GM12878 (cell line): ENCODE data around the gene C12orf56. TPM values are rescaled to one million over a fixed set of nuclear protein-coding genes. Genes with fewer than 3 reads are reported as not detected.

ENCODE experiments used
- ATAC-seq: fragments of 200-7000 bp; cut with Tn5 transposase; 3 replicates; pipeline ENCODE4 v1.9.1; 2020; ENCODE audit warnings: mild to moderate bottlenecking, moderate library complexity
- BruUV-seq: library from RNA; stranded (reverse); fragments of 400-500 nt; replicated peaks from 2 replicates; lab custom pipeline; 2021; lab: Mats Ljungman, UMichigan
- CTCF ChIA-PET: fragments of 300-600 bp; sonication (Branson Sonifier 250); formaldehyde crosslinking; extraction: SDS; loops from one replicate; lab custom pipeline; 2021; ENCODE audit warnings: inconsistent platforms; lab: Yijun Ruan, JAX
- POLR2A ChIA-PET: fragments of 350-600 bp; formaldehyde crosslinking; extraction: SDS; loops from one replicate; lab custom pipeline; 2021; ENCODE audit warnings: inconsistent platforms; lab: Charles Lee
- RAD21 ChIA-PET: fragments of 300-600 bp; sonication (Branson Sonifier 250); formaldehyde crosslinking; loops from one replicate; lab custom pipeline; 2023; ENCODE audit warnings: antibody characterized with exemption; ENCODE audit not compliant: unreplicated experiment; lab: Charles Lee
- SMC1A ChIA-PET: fragments of 300-600 bp; sonication (Branson Sonifier 250); formaldehyde crosslinking; loops from one replicate; lab custom pipeline; 2023; ENCODE audit not compliant: unreplicated experiment, uncharacterized antibody; lab: Charles Lee
- DNase-seq: peaks from one replicate; pipeline ENCODE4 v3.0.0-alpha.2; 2011; ENCODE audit warnings: low read depth, low spot score
- FAIRE-seq: peaks from 3 replicates; lab custom pipeline; 2011; peaks lifted over from hg19 to GRCh38; lab: Jason Lieb, UNC
- H2AFZ ChIP-seq: 2 replicates; pipeline ENCODE4 v1.6.0; 2011; ENCODE audit warnings: low read depth, low read length, control low read depth; ENCODE audit not compliant: control insufficient read depth
- H3K27ac ChIP-seq: 2 replicates; pipeline ENCODE4 v1.5.1; 2011; ENCODE audit warnings: control low read depth; ENCODE audit not compliant: control insufficient read depth, insufficient read depth
- H3K27me3 ChIP-seq, 2 experiments: replicated peaks in 1 of 2; 2 replicates each; pipeline versions ENCODE4 v1.6.0 to v1.6.1; 2011; ENCODE audit warnings: low read length in 1 of 2; ENCODE audit not compliant: control insufficient read depth in 2 of 2, insufficient read depth in 2 of 2
- H3K36me3 ChIP-seq, 2 experiments: 2 replicates each; pipeline ENCODE4 v1.5.1; 2011; ENCODE audit warnings: low read length in 1 of 2; ENCODE audit not compliant: control insufficient read depth in 2 of 2, insufficient read depth in 2 of 2
- H3K4me1 ChIP-seq: 2 replicates; pipeline ENCODE4 v1.6.1; 2011; ENCODE audit warnings: mild to moderate bottlenecking, low read length, moderate library complexity, mixed read lengths; ENCODE audit not compliant: control insufficient read depth, insufficient read depth
- H3K4me2 ChIP-seq: 2 replicates; pipeline ENCODE4 v1.6.0; 2011; ENCODE audit warnings: control low read depth; ENCODE audit not compliant: control insufficient read depth, insufficient read depth
- H3K4me3 ChIP-seq: fragments of 200-600 bp; sonication (generic); 2 replicates; pipeline ENCODE4 v1.5.1; 2016
- H3K79me2 ChIP-seq: 2 replicates; pipeline ENCODE4 v1.6.0; 2011; ENCODE audit warnings: low read length; ENCODE audit not compliant: control insufficient read depth, insufficient read depth
- H3K9ac ChIP-seq: 2 replicates; pipeline ENCODE4 v1.8.0; 2011; ENCODE audit warnings: low read length, control low read depth, mixed read lengths; ENCODE audit not compliant: control insufficient read depth, insufficient read depth
- H3K9me3 ChIP-seq: replicated peaks from 3 replicates; pipeline ENCODE4 v1.5.1; 2011; ENCODE audit warnings: mild to moderate bottlenecking, low read length; ENCODE audit not compliant: control insufficient read depth, insufficient read depth
- H4K20me1 ChIP-seq: 2 replicates; pipeline ENCODE4 v1.6.0; 2011; ENCODE audit not compliant: control insufficient read depth, insufficient read depth
- HDAC6 ChIP-seq: fragments of 200-600 bp; sonication (generic); IDR thresholded peaks from one replicate; pipeline ENCODE4 v1.8.0; 2017; ENCODE audit warnings: antibody characterized with exemption; ENCODE audit not compliant: unreplicated experiment
- RAD21 ChIP-seq: IDR thresholded peaks from 2 replicates; pipeline ENCODE4 v1.6.1; 2011; ENCODE audit warnings: mild to moderate bottlenecking, low read depth, low read length, moderate library complexity; ENCODE audit not compliant: insufficient read depth
- RB1 ChIP-seq: fragments of 450-650 bp; formaldehyde crosslinking; IDR thresholded peaks from 2 replicates; pipeline ENCODE4 v1.6.1; 2017; ENCODE audit warnings: mild to moderate bottlenecking, borderline replicate concordance
- SMC3 ChIP-seq: IDR thresholded peaks from 2 replicates; pipeline ENCODE4 v1.6.1; 2011; ENCODE audit warnings: low read length, improper control_type of control experiment, borderline replicate concordance
- SPI1 ChIP-seq: IDR thresholded peaks from 2 replicates; pipeline ENCODE4 v1.6.1; 2011; ENCODE audit warnings: low read depth, mild to moderate bottlenecking, low read length, moderate library complexity, borderline replicate concordance; ENCODE audit not compliant: insufficient read depth
- YY1 ChIP-seq: IDR thresholded peaks from 2 replicates; pipeline ENCODE4 v1.6.1; 2011; ENCODE audit warnings: low read depth, mild to moderate bottlenecking, low read length
- WGBS: methylation state at CpG from one replicate; pipeline ENCODE4 v1.1.6; 2016; ENCODE audit warnings: low lambda C conversion rate; ENCODE audit not compliant: insufficient replicate concordance, insufficient coverage; ENCODE audit errors: missing lambda C conversion rate; 5-methylcytosine and 5-hydroxymethylcytosine counted together
- in situ Hi-C: fragments of 300-500 bp; cut with MboI; formaldehyde crosslinking; loops from 9 replicates; pipeline ENCODE4 v1.14.3; 2018; ENCODE audit warnings: mixed read lengths
- intact Hi-C: fragments of 100-400 bp; cut with micrococcal nuclease; formaldehyde crosslinking; loops from one replicate; pipeline ENCODE4 v1.14.2; 2022; ENCODE audit not compliant: unreplicated experiment
- polyA plus RNA-seq, 11 experiments: library from polyadenylated mRNA; depleted of rRNA in 4 of 11; unstranded in 6 of 11; stranded (reverse) in 5 of 11; fragments of >200 nt; fragmentation: Nextera tagmentation in 4 of 11; fragmentation: Illumina TruSeq in 1 of 11; extraction: Ambion mirVana in 4 of 11; extraction: Trizol in 1 of 11; gene quantifications; 1 replicate in 1 of 11; 2 replicates in 10 of 11; pipeline versions ENCODE4 v1.2.1 to v1.2.3, GENCODE V29; 2011 to 2016; ENCODE audit warnings: inconsistent platforms in 2 of 11, missing spikeins in 2 of 11, low read depth in 1 of 11
- total RNA-seq, 4 experiments: library from RNA; depleted of rRNA in 3 of 4; stranded (reverse); fragments of >200 nt in 3 of 4; fragmentation: Illumina TruSeq in 1 of 4; extraction: Trizol in 1 of 4; gene quantifications; 2 replicates each; pipeline versions ENCODE4 v1.2.1 to v1.2.3, GENCODE V29; 2013 to 2021
- TF ChIP-seq, protein P1 (sequence below): fragments of 450-650 bp; IDR thresholded peaks from 2 replicates; pipeline ENCODE4 v1.6.1; 2018; ENCODE audit warnings: mild to moderate bottlenecking, low read depth, moderate library complexity; ENCODE audit not compliant: partially characterized antibody
- TF ChIP-seq, protein P2 (sequence below), 3 experiments: IDR thresholded peaks in 2 of 3; conservative IDR thresholded peaks in 1 of 3; 2 replicates each; pipeline ENCODE4 v1.5.1; 2011; ENCODE audit warnings: low read depth in 3 of 3, low read length in 3 of 3, mild to moderate bottlenecking in 3 of 3, control low read depth in 2 of 3, moderate library complexity in 2 of 3, inconsistent platforms in 1 of 3, mixed read lengths in 1 of 3; ENCODE audit not compliant: control insufficient read depth in 2 of 3, insufficient read depth in 1 of 3; ENCODE audit errors: extremely low read depth in 1 of 3

Gene C12orf56
- total and polyA plus RNA-seq, 10 of the 15 experiments (the other 5 are each of a cell fraction or from before 2014, with no cell fraction given), result not detected

DNA sequence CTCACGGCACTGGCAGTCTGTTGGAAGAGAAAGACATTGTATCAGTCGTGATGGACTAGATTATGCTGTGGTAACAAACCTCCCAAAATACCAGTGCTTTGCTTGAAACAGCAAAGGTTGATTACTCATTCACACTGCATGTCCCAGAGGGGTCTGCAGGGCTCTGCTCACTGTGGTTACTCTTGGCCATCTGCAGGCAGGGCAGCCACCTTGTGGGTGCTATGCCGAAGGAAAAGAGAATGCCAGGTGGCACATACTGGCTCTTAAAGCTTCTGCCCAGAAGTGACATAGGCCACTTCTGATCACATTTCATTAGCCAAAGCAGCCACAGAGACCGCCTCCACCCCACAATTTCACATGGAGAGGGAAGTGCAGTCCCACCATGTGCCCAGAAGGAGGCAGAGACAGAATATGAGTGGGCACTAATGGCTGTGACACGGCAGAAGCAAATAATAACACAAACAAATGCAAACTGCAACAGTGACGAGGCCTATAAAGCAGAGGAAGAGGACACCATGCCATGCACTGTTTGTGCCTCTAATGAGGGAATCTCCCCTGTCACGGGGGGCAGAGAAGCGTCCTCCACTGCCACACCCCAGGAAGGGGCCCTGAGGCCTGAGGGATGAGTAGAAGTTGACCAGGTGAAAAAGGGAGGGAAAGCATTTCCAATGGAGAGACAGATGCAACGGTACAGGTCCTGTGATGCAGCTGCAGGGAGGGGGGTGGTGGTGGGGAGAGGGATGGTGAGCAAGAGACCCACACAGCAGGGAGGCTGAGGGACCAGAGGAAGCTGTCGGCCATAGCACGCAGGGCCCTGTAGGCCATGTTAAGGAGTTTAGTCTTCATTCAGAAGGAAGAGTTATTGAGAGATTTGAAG, 116.8 kb downstream of the C12orf56 start:
- ChIA-PET SMC1A (no interaction called here), RAD21 (no interaction called here), POLR2A (no interaction called here), CTCF (interaction anchor here (1.3 kb wide), 1 partner anchor 10 kb away, joined by 4 read pairs; no protein-coding TSS in a partner anchor)
- H3K79me2 ChIP-seq, result no peaks in the 10 kb centered on the region
- H3K4me1 ChIP-seq, result no peaks in the 10 kb centered on the region
- DNase-seq, result no peak
- H3K4me3 ChIP-seq, result no peak overlapping the region
- H3K9ac ChIP-seq, result no peak overlapping the region
- in situ Hi-C loops (loop anchor here (25.0 kb wide), 2 partner anchors 861 to 1161 kb away; no protein-coding TSS in a partner anchor), intact Hi-C loops (loop anchor here (5.0 kb wide), 1 partner anchor 119 kb away; the partner anchor contains the start of gene C12orf56)
- H3K27ac ChIP-seq, result no peak overlapping the region
- TF ChIP-seq, protein P1, sequence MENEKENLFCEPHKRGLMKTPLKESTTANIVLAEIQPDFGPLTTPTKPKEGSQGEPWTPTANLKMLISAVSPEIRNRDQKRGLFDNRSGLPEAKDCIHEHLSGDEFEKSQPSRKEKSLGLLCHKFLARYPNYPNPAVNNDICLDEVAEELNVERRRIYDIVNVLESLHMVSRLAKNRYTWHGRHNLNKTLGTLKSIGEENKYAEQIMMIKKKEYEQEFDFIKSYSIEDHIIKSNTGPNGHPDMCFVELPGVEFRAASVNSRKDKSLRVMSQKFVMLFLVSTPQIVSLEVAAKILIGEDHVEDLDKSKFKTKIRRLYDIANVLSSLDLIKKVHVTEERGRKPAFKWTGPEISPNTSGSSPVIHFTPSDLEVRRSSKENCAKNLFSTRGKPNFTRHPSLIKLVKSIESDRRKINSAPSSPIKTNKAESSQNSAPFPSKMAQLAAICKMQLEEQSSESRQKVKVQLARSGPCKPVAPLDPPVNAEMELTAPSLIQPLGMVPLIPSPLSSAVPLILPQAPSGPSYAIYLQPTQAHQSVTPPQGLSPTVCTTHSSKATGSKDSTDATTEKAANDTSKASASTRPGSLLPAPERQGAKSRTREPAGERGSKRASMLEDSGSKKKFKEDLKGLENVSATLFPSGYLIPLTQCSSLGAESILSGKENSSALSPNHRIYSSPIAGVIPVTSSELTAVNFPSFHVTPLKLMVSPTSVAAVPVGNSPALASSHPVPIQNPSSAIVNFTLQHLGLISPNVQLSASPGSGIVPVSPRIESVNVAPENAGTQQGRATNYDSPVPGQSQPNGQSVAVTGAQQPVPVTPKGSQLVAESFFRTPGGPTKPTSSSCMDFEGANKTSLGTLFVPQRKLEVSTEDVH, result no peak
- TF ChIP-seq, protein P2, sequence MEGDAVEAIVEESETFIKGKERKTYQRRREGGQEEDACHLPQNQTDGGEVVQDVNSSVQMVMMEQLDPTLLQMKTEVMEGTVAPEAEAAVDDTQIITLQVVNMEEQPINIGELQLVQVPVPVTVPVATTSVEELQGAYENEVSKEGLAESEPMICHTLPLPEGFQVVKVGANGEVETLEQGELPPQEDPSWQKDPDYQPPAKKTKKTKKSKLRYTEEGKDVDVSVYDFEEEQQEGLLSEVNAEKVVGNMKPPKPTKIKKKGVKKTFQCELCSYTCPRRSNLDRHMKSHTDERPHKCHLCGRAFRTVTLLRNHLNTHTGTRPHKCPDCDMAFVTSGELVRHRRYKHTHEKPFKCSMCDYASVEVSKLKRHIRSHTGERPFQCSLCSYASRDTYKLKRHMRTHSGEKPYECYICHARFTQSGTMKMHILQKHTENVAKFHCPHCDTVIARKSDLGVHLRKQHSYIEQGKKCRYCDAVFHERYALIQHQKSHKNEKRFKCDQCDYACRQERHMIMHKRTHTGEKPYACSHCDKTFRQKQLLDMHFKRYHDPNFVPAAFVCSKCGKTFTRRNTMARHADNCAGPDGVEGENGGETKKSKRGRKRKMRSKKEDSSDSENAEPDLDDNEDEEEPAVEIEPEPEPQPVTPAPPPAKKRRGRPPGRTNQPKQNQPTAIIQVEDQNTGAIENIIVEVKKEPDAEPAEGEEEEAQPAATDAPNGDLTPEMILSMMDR (IDR thresholded peaks at IDR 0.05 in 2 of 3, conservative IDR thresholded peaks at IDR 0.05 in 1 of 3; ENCODE audit: control insufficient read depth in 2 of 3, extremely low read depth in 1 of 3, insufficient read depth in 1 of 3, low read depth in 3 of 3, low read length in 3 of 3), result peak; percentile 36 to 64 (median 51); a peak in 4 of 6 replicates
- peak; percentile 27; the same call in 1 of the 2 replicates for TF ChIP-seq SPI1
- TF ChIP-seq HDAC6, result no peak
- peak; percentile 79 for TF ChIP-seq RAD21
- TF ChIP-seq SMC3, result peak; percentile 53
- TF ChIP-seq YY1, result peak; percentile 65
- no peak for TF ChIP-seq RB1
- WGBS, result 31% methylated on average over 11 of the region's 11 CpGs
- no peaks in the 10 kb centered on the region for H3K36me3 ChIP-seq
- no peaks in the 10 kb centered on the region; a peak in 1 of 4 replicates for H3K27me3 ChIP-seq
- no peak overlapping the region for H3K4me2 ChIP-seq
- no peaks in the 10 kb centered on the region for H4K20me1 ChIP-seq
- no TSS peak for BruUV-seq
- H2AFZ ChIP-seq, result peak overlapping the region; percentile 15
- no peak for FAIRE-seq
- no peaks in the 10 kb centered on the region for H3K9me3 ChIP-seq
- peak; percentile 91 for ATAC-seq
